OCI-LY3 (cell line): ENCODE results near the gene ANKRD63.

ENCODE experiments used
- H2AFZ ChIP-seq: fragments of 200-600, 300-600 bp; shearing (Covaris generic); 2 replicates; pipeline ENCODE4 v1.6.0; 2014; ENCODE audit warnings: antibody characterized with exemption, low read depth, low read length
- H3K27ac ChIP-seq: fragments of 200-600, 300-600 bp; sonication (generic); 2 replicates; pipeline ENCODE4 v1.5.1; 2014; ENCODE audit warnings: mild to moderate bottlenecking, low read length, moderate library complexity, mixed read lengths
- H3K27me3 ChIP-seq: fragments of 200-600, 300-600 bp; sonication (generic); 2 replicates; pipeline ENCODE4 v1.6.1; 2014; ENCODE audit warnings: low read depth, low read length, mixed read lengths
- H3K36me3 ChIP-seq: fragments of 200-600, 300-600 bp; sonication (generic); replicated peaks from 2 replicates; pipeline ENCODE3; 2014; ENCODE audit warnings: low read depth, low read length, mixed read lengths
- H3K4me1 ChIP-seq: fragments of 300-600, 200-600 bp; sonication (generic); 2 replicates; pipeline ENCODE4 v1.6.1; 2014; ENCODE audit warnings: low read length, mixed read lengths
- H3K4me2 ChIP-seq: fragments of 200-600, 300-600 bp; sonication (generic); 2 replicates; pipeline ENCODE4 v1.6.1; 2014; ENCODE audit warnings: low read length, mixed read lengths
- H3K4me3 ChIP-seq: fragments of 300-600, 200-600 bp; sonication (generic); 2 replicates; pipeline ENCODE4 v1.5.1; 2014; ENCODE audit warnings: antibody characterized with exemption, mild to moderate bottlenecking, low read length, moderate library complexity
- H3K79me2 ChIP-seq: fragments of 300-600, 200-600 bp; shearing (Covaris generic); 2 replicates; pipeline ENCODE4 v1.6.1; 2014; ENCODE audit warnings: mild to moderate bottlenecking, low read length, mixed read lengths
- H3K9ac ChIP-seq: fragments of 300-600, 200-600 bp; shearing (Covaris generic); 2 replicates; pipeline ENCODE4 v1.6.0; 2014; ENCODE audit warnings: mild to moderate bottlenecking, low read length, moderate library complexity
- H3K9me3 ChIP-seq: fragments of 200-600, 300-600 bp; shearing (Covaris generic); 2 replicates; pipeline ENCODE4 v1.6.1; 2014; ENCODE audit warnings: low read length, mixed read lengths; ENCODE audit not compliant: insufficient read depth
- H4K20me1 ChIP-seq: fragments of 200-600, 300-600 bp; sonication (generic); 2 replicates; pipeline ENCODE4 v1.6.1; 2016; ENCODE audit warnings: low read length, mixed read lengths; ENCODE audit not compliant: insufficient read depth
- EZH2phosphoT487 ChIP-seq: fragments of 200-600 bp; shearing (Covaris generic); IDR thresholded peaks from 2 replicates; pipeline ENCODE4 v1.6.1; 2018; ENCODE audit warnings: antibody characterized with exemption, mixed run types, low read depth
- TF ChIP-seq, protein P1 (sequence below): fragments of 200-600, 300-600 bp; sonication (generic); IDR thresholded peaks from 2 replicates; pipeline ENCODE4 v1.5.1; 2014; ENCODE audit warnings: antibody characterized with exemption, low read length, low read depth

Gene ANKRD63

DNA sequence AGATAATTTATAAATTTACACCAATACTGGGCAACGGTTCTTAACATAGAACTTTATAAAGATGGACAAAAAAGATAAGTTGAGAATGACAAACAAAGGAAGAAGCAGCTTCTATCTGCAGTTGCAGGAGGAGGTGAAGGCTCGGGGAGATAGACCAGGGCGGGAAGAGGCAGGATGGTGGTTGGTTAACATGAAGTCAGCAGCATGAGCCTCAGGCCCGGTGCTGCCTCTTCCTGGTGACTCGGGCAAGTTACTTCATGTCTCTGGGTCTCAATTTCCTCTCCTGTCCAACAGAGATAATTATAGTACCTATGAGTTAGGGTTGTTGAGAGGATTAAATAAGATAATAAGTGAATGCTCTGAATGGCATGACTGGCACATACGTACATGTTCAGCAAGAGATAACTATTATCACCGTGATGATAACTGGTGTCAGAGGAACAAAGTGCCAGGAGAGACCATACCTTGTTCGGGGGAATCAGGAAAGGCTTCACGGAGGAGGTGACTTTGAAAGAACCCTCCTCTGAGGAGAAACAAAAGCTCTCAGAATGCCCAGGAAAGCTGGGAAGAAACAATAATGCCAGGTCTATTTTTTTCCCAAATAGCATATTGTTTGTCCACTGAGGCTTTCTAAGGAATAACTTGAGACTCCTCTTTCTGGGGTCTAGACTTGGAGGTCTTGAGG lies 39.6 kb downstream of the ANKRD63 start:
- no peak overlapping the region for H3K27ac ChIP-seq

DNA sequence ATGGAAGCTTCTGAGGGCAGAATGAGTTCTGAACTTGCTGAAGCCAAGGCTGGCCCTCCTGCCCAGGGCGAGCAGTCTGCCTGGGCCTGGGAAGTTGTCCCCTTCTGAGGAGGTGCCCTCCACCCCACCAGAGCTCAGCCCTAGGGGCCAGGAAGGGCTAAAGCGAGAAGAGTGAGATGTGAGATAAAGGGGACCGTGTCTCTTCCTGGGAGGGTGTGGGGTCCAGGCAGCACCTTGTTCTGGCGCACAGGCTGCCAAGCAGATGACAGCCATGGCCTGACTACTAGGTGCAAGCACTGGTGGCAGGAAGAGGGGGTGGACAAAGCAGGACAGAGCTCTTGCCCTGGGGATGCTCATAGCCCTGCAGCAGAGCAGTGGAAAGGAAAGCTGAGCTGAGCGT lies 40.3 kb downstream of the ANKRD63 start:
- Histone ChIP-seq H3K27me3 (no peaks in the 10 kb centered on the region), H3K36me3 (no peaks in the 10 kb centered on the region), H3K9me3 (no peaks in the 10 kb centered on the region), H2AFZ (no peak overlapping the region), H3K9ac (no peak overlapping the region), H3K4me2 (no peak overlapping the region), H4K20me1 (no peaks in the 10 kb centered on the region), H3K79me2 (no peaks in the 10 kb centered on the region), H3K27ac (no peak overlapping the region), H3K4me3 (no peak overlapping the region), H3K4me1 (peaks cover 6% of the 10 kb centered on the region; the same call in 1 of the 2 replicates)
- no peak for TF ChIP-seq EZH2phosphoT487
- TF ChIP-seq, protein P1, sequence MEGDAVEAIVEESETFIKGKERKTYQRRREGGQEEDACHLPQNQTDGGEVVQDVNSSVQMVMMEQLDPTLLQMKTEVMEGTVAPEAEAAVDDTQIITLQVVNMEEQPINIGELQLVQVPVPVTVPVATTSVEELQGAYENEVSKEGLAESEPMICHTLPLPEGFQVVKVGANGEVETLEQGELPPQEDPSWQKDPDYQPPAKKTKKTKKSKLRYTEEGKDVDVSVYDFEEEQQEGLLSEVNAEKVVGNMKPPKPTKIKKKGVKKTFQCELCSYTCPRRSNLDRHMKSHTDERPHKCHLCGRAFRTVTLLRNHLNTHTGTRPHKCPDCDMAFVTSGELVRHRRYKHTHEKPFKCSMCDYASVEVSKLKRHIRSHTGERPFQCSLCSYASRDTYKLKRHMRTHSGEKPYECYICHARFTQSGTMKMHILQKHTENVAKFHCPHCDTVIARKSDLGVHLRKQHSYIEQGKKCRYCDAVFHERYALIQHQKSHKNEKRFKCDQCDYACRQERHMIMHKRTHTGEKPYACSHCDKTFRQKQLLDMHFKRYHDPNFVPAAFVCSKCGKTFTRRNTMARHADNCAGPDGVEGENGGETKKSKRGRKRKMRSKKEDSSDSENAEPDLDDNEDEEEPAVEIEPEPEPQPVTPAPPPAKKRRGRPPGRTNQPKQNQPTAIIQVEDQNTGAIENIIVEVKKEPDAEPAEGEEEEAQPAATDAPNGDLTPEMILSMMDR, result no peak

More for the DNA sequence above, 39.6 kb downstream of the ANKRD63 start:
- Histone ChIP-seq H2AFZ (no peak overlapping the region), H3K27me3 (no peaks in the 10 kb centered on the region), H3K4me1 (peaks cover 6% of the 10 kb centered on the region; the same call in 1 of the 2 replicates), H3K4me2 (no peak overlapping the region), H3K36me3 (no peaks in the 10 kb centered on the region), H3K9ac (no peak overlapping the region), H4K20me1 (no peaks in the 10 kb centered on the region), H3K9me3 (no peaks in the 10 kb centered on the region), H3K79me2 (no peaks in the 10 kb centered on the region), H3K4me3 (no peak overlapping the region)
- TF ChIP-seq EZH2phosphoT487, result no peak
- TF ChIP-seq, protein P1, result no peak

DNA sequence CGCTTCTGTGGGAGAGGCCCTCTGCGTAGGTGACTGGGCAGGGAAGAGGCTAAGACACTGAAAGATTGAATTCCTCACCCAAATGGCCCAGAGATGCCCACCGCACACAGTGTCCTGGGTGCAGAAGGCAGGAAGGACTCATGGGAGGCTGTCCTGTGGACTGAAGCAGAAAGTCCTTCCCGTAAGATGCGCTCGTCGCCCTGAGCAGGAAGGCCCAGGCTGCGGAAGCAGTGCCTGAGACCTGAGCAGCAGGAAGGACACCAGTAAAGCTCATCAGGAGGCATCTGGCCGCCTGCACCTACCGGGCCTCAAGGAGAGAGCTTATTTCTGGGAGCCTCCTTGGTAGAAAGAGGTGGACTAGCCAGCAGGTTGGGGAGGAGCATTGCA lies 40.7 kb downstream of the ANKRD63 start:
- no peak overlapping the region for H3K4me3 ChIP-seq
- TF ChIP-seq EZH2phosphoT487, result no peak
- TF ChIP-seq, protein P1, result no peak
- H2AFZ ChIP-seq, result no peak overlapping the region
- H3K4me2 ChIP-seq, result no peak overlapping the region
- H4K20me1 ChIP-seq, result no peaks in the 10 kb centered on the region
- H3K9me3 ChIP-seq, result no peaks in the 10 kb centered on the region
- H3K27me3 ChIP-seq, result no peaks in the 10 kb centered on the region
- no peak overlapping the region for H3K9ac ChIP-seq
- H3K79me2 ChIP-seq, result no peaks in the 10 kb centered on the region
- no peak overlapping the region for H3K27ac ChIP-seq
- no peaks in the 10 kb centered on the region for H3K36me3 ChIP-seq
- H3K4me1 ChIP-seq, result peaks cover 6% of the 10 kb centered on the region; the same call in 1 of the 2 replicates

DNA sequence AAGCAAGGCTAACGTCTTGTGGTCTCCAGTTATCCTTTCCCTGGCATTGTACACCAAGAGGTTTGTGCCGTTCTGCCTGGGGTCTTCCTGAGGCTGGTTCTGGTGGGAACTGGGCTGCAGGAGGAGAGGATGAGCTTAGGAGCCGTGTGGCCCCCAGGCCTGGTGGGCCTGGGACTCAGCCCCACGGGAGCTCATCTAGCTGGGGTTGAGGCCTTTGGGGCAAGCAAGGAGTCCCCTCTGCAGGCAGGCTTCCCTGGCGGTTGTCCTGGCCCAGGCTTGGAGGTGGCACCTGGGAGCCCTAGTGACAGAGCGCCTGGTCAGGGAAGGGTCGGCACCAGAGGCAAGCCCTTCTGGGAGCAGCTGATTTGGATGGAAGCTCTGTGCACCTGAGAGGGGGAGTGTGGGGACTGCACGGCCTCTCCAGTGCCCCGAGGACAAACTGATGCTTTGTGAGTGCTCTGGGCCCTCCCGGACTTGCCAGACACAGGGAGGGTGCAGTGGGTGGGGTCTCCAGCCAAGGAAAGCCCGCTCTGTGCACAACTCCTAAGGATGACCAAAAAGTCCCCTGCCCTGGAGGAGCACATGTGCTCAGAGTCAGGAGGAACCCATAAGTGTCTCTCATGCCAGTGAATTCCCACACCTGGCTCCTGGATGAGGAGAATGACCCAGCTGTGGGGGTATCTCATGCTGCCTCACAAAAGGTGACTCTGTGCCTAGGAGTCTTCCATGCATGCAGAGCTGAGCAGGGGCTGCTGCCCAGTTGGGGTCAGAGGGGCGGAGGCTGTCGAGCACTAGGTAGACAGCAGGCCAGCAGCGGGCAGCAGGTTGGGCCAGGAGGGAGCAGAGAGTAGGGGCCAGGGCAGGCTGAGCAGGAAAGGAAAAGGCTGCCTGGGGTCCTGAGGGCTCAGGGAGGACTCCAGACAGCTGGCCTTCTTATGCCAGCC lies 41.3 kb downstream of the ANKRD63 start:
- H3K4me2 ChIP-seq, result no peak overlapping the region
- no peaks in the 10 kb centered on the region for H3K79me2 ChIP-seq
- H3K9me3 ChIP-seq, result no peaks in the 10 kb centered on the region
- H3K27ac ChIP-seq, result no peak overlapping the region
- H4K20me1 ChIP-seq, result no peaks in the 10 kb centered on the region
- TF ChIP-seq, protein P1, result no peak
- TF ChIP-seq EZH2phosphoT487, result no peak
- no peak overlapping the region for H2AFZ ChIP-seq
- H3K9ac ChIP-seq, result no peak overlapping the region
- peaks cover 6% of the 10 kb centered on the region; the same call in 1 of the 2 replicates for H3K4me1 ChIP-seq
- no peak overlapping the region for H3K4me3 ChIP-seq
- H3K36me3 ChIP-seq, result no peaks in the 10 kb centered on the region
- H3K27me3 ChIP-seq, result no peaks in the 10 kb centered on the region
